ENCODE results near the gene KCNAB2. TPM values are rescaled to one million over a fixed set of nuclear protein-coding genes. Genes with fewer than 3 reads are reported as not detected.

KCNAB2 gene
- total RNA-seq, 1 experiment from 2014 or later = 10.3 TPM

DNA sequence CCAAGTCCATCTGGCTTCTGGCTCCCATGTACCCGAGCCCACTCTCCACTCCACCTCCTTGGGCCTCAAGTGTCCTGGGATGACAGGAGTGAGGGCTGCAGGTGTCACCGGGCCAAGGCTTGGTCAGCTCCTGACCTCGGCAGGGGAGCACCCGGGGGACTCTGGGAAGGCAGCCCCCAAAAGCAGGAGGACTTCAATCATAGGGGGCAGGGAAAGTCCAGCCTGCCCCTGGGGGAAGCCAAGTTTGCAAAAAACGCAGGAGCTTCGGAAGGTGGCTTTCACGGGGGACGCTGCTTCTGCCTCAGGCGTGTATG lies 56.8 kb downstream of the KCNAB2 start (continued):
- TF ChIP-seq NR2C2 (CRISPR knock-in tag; IDR thresholded peaks at IDR 0.05) = no peak
- TF ChIP-seq, protein P1, sequence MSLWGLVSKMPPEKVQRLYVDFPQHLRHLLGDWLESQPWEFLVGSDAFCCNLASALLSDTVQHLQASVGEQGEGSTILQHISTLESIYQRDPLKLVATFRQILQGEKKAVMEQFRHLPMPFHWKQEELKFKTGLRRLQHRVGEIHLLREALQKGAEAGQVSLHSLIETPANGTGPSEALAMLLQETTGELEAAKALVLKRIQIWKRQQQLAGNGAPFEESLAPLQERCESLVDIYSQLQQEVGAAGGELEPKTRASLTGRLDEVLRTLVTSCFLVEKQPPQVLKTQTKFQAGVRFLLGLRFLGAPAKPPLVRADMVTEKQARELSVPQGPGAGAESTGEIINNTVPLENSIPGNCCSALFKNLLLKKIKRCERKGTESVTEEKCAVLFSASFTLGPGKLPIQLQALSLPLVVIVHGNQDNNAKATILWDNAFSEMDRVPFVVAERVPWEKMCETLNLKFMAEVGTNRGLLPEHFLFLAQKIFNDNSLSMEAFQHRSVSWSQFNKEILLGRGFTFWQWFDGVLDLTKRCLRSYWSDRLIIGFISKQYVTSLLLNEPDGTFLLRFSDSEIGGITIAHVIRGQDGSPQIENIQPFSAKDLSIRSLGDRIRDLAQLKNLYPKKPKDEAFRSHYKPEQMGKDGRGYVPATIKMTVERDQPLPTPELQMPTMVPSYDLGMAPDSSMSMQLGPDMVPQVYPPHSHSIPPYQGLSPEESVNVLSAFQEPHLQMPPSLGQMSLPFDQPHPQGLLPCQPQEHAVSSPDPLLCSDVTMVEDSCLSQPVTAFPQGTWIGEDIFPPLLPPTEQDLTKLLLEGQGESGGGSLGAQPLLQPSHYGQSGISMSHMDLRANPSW (CRISPR knock-in tag; conservative IDR thresholded peaks at IDR 0.05; ENCODE audit: low read depth) = no peak
- no peak for TF ChIP-seq ZNF121 (CRISPR knock-in tag; IDR thresholded peaks at IDR 0.05)
- no peak for TF ChIP-seq SP1 (CRISPR knock-in tag; conservative IDR thresholded peaks at IDR 0.05)
- no peak for TF ChIP-seq CREB1 (CRISPR knock-in tag; IDR thresholded peaks at IDR 0.05)
- TF ChIP-seq JAZF1 (CRISPR knock-in tag; IDR thresholded peaks at IDR 0.05) = no peak
- TF ChIP-seq, protein P2, sequence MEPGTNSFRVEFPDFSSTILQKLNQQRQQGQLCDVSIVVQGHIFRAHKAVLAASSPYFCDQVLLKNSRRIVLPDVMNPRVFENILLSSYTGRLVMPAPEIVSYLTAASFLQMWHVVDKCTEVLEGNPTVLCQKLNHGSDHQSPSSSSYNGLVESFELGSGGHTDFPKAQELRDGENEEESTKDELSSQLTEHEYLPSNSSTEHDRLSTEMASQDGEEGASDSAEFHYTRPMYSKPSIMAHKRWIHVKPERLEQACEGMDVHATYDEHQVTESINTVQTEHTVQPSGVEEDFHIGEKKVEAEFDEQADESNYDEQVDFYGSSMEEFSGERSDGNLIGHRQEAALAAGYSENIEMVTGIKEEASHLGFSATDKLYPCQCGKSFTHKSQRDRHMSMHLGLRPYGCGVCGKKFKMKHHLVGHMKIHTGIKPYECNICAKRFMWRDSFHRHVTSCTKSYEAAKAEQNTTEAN (CRISPR knock-in tag; IDR thresholded peaks at IDR 0.05) = no peak

DNA sequence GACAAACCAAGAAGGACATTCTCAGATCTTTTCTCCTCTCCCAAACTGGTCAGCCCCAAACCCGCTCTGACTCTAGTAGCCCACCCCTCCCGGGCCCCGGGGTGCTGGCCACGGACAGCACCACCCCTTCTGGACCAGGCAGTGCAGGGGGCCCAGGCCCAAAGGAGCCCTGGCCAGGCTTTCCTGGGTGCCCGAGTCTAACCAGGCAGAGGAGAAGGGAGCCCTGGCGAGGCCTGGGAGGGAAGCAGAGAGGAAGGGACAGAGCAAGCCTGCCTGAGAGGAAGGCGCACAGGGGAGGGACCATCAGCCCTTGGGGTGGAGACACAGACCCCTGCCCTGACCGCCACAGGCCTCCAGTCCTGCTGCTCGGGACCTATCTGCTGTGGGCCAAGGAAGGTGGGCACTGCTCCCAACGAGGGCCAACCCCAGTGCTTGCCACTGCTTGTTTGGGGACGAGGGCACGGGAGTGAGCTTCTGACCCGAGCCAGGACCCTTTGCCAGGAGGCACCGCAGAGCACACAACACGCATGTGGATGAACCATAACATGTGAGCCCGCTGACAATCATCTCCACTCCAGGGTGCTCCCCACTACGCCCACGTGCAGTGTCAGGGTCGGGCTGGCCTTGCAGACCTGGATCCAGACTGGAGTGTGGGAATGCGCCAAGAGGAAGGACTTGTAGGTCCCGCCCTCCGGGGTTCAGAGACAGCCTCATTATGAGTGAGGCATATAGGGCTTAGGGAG lies 57.6 kb downstream of the KCNAB2 start:
- no peak for TF ChIP-seq IRF2 (CRISPR knock-in tag; IDR thresholded peaks at IDR 0.05; ENCODE audit: borderline replicate concordance, low read depth)
- TF ChIP-seq NFE2L1 (CRISPR knock-in tag; IDR thresholded peaks at IDR 0.05) = no peak
- TF ChIP-seq, protein P3, sequence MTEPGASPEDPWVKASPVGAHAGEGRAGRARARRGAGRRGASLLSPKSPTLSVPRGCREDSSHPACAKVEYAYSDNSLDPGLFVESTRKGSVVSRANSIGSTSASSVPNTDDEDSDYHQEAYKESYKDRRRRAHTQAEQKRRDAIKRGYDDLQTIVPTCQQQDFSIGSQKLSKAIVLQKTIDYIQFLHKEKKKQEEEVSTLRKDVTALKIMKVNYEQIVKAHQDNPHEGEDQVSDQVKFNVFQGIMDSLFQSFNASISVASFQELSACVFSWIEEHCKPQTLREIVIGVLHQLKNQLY (CRISPR knock-in tag; IDR thresholded peaks at IDR 0.05) = no peak
- no peak for TF ChIP-seq AFF4 (CRISPR knock-in tag; IDR thresholded peaks at IDR 0.05; ENCODE audit: borderline replicate concordance)
- TF ChIP-seq, protein P1 (CRISPR knock-in tag; conservative IDR thresholded peaks at IDR 0.05; ENCODE audit: low read depth) = no peak
- no peak for TF ChIP-seq ELF4 (CRISPR knock-in tag; IDR thresholded peaks at IDR 0.05; ENCODE audit: low read depth)
- TF ChIP-seq SMAD3 (CRISPR knock-in tag; IDR thresholded peaks at IDR 0.05; ENCODE audit: borderline replicate concordance) = no peak
- TF ChIP-seq JUN (CRISPR knock-in tag; IDR thresholded peaks at IDR 0.05) = no peak
- TF ChIP-seq, protein P4, sequence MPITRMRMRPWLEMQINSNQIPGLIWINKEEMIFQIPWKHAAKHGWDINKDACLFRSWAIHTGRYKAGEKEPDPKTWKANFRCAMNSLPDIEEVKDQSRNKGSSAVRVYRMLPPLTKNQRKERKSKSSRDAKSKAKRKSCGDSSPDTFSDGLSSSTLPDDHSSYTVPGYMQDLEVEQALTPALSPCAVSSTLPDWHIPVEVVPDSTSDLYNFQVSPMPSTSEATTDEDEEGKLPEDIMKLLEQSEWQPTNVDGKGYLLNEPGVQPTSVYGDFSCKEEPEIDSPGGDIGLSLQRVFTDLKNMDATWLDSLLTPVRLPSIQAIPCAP (CRISPR knock-in tag; IDR thresholded peaks at IDR 0.05) = no peak
- no peak for TF ChIP-seq ZNF396 (CRISPR knock-in tag; IDR thresholded peaks at IDR 0.05; ENCODE audit: borderline replicate concordance)
- no peak for TF ChIP-seq SOX15 (CRISPR knock-in tag; IDR thresholded peaks at IDR 0.05)
- TF ChIP-seq ETV6 (CRISPR knock-in tag; IDR thresholded peaks at IDR 0.05) = no peak
- no peak for TF ChIP-seq GRHL2 (CRISPR knock-in tag; IDR thresholded peaks at IDR 0.05; ENCODE audit: insufficient replicate concordance, severe bottlenecking)
- TF ChIP-seq, protein P5, sequence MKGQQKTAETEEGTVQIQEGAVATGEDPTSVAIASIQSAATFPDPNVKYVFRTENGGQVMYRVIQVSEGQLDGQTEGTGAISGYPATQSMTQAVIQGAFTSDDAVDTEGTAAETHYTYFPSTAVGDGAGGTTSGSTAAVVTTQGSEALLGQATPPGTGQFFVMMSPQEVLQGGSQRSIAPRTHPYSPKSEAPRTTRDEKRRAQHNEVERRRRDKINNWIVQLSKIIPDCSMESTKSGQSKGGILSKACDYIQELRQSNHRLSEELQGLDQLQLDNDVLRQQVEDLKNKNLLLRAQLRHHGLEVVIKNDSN (CRISPR knock-in tag; IDR thresholded peaks at IDR 0.05) = no peak
- DNase-seq (ENCODE audit: low spot score) (no peak), ATAC-seq (no peak)
- CTCF ChIA-PET = interaction anchor here (1.1 kb wide), 1 partner anchor 59 kb away, joined by 3 read pairs; no protein-coding TSS in a partner anchor
- H3K4me1 Mint-ChIP-seq = no peaks in the 10 kb centered on the region
- POLR2A ChIA-PET = no interaction called here
- H3K27ac Mint-ChIP-seq = peak overlapping the region; percentile 60; the same call in 1 of the 2 replicates
- peaks cover 9% of the 10 kb centered on the region; the same call in 1 of the 2 replicates for H3K9me3 Mint-ChIP-seq
- H3K4me3 Mint-ChIP-seq = no peak overlapping the region
- H3K36me3 Mint-ChIP-seq = no peaks in the 10 kb centered on the region
- H3K27me3 Mint-ChIP-seq (ENCODE audit: low read depth) = no peaks in the 10 kb centered on the region

Measured in WTC11 (cell line).